Smooth muscle cell (in vitro differentiated cells): ENCODE results near the gene DIS3L2. TPM values are rescaled to one million over a fixed set of nuclear protein-coding genes. Genes with fewer than 3 reads are reported as not detected.

Experiments
- DNase-seq: peaks from one replicate; lab custom pipeline; 2025; ENCODE audit not compliant: unreplicated experiment; lab: John Stamatoyannopoulos, UW
- H2AFZ ChIP-seq: fragments of 200-600 bp; sonication (generic); 2 replicates; pipeline ENCODE4 v1.6.0; 2016; ENCODE audit warnings: antibody characterized with exemption, low read depth, mild to moderate bottlenecking
- H3F3A ChIP-seq: fragments of 200-600 bp; sonication (generic); 2 replicates; pipeline ENCODE4 v1.6.0; 2017; ENCODE audit warnings: antibody characterized with exemption, low read depth
- H3K27ac ChIP-seq: fragments of 200-600 bp; sonication (generic); 2 replicates; pipeline ENCODE4 v1.5.1; 2016; ENCODE audit warnings: low read depth, mild to moderate bottlenecking
- H3K27me3 ChIP-seq: fragments of 200-600 bp; sonication (generic); 2 replicates; pipeline ENCODE4 v1.6.1; 2016; ENCODE audit warnings: low read depth, mild to moderate bottlenecking
- H3K36me3 ChIP-seq: fragments of 200-600 bp; sonication (generic); 2 replicates; pipeline ENCODE4 v1.5.1; 2016; ENCODE audit warnings: low read depth
- H3K4me1 ChIP-seq: fragments of 200-600 bp; sonication (generic); 2 replicates; pipeline ENCODE4 v1.5.1; 2016; ENCODE audit warnings: low read depth
- H3K4me2 ChIP-seq: fragments of 200-600 bp; sonication (generic); 2 replicates; pipeline ENCODE4 v1.6.0; 2016; ENCODE audit warnings: mild to moderate bottlenecking
- H3K4me3 ChIP-seq: fragments of 200-600 bp; sonication (generic); 2 replicates; pipeline ENCODE4 v1.5.1; 2016; ENCODE audit warnings: mild to moderate bottlenecking
- H3K79me2 ChIP-seq: fragments of 200-600 bp; sonication (generic); 2 replicates; pipeline ENCODE4 v1.6.0; 2016; ENCODE audit warnings: low read depth, mild to moderate bottlenecking
- H3K9ac ChIP-seq: fragments of 200-600 bp; sonication (generic); 2 replicates; pipeline ENCODE4 v1.6.0; 2016; ENCODE audit warnings: low read depth
- H3K9me3 ChIP-seq: fragments of 200-600 bp; sonication (generic); replicated peaks from 2 replicates; pipeline ENCODE4 v1.5.1; 2016; ENCODE audit warnings: low read depth
- H4K20me1 ChIP-seq: fragments of 200-600 bp; sonication (generic); 2 replicates; pipeline ENCODE4 v1.6.0; 2016; ENCODE audit warnings: low read depth
- CTCF ChIP-seq: fragments of 200-600 bp; sonication (generic); IDR thresholded peaks from 2 replicates; pipeline ENCODE4 v1.5.1; 2017; ENCODE audit warnings: borderline replicate concordance, mild to moderate bottlenecking, antibody characterized with exemption; ENCODE audit not compliant: insufficient read depth, poor library complexity, severe bottlenecking
- WGBS: methylation state at CpG from one replicate; pipeline ENCODE4 v1.1.7; 2016; ENCODE audit warnings: low lambda C conversion rate; 5-methylcytosine and 5-hydroxymethylcytosine counted together
- polyA plus RNA-seq: library from polyadenylated mRNA; unstranded; fragments of >200 nt; fragmentation: Nextera tagmentation; extraction: Ambion mirVana; gene quantifications from 2 replicates; pipeline ENCODE4 v1.2.1, GENCODE V29; 2016
- total RNA-seq: library from RNA; depleted of rRNA; stranded (reverse); fragments of >200 nt; gene quantifications from 2 replicates; pipeline ENCODE4 v1.2.3, GENCODE V29; 2014

DIS3L2 gene
- total and polyA plus RNA-seq, 2 experiments from 2014 or later: 11.4 to 25.2 TPM

- no peak for DNase-seq
- Histone ChIP-seq H3K36me3 (no peaks in the 10 kb centered on the region), H3K4me2 (no peak overlapping the region), H3K27ac (no peak overlapping the region), H3K27me3 (no peaks in the 10 kb centered on the region), H3K4me1 (no peaks in the 10 kb centered on the region), H3K9me3 (no peaks in the 10 kb centered on the region), H2AFZ (no peak overlapping the region), H4K20me1 (no peaks in the 10 kb centered on the region), H3K9ac (no peak overlapping the region), H3F3A (no peaks in the 10 kb centered on the region), H3K79me2 (no peaks in the 10 kb centered on the region), H3K4me3 (no peak overlapping the region)
- 90% methylated on average over 7 of the region's 7 CpGs for WGBS
- no peak for TF ChIP-seq CTCF
Measured at GRCh38 chr2:232269867-232270266, 308.4 kb downstream of the DIS3L2 start.

GRCh38 chr2:232273903-232274643 lies 312.6 kb downstream of the DIS3L2 start:
- DNase-seq: no peak
- Histone ChIP-seq H3K9me3 (no peaks in the 10 kb centered on the region), H2AFZ (no peak overlapping the region), H3K36me3 (no peaks in the 10 kb centered on the region), H3K4me3 (no peak overlapping the region), H3K27me3 (no peaks in the 10 kb centered on the region), H3K9ac (no peak overlapping the region), H4K20me1 (no peaks in the 10 kb centered on the region), H3K4me1 (no peaks in the 10 kb centered on the region), H3K4me2 (no peak overlapping the region), H3K27ac (no peak overlapping the region), H3F3A (no peaks in the 10 kb centered on the region), H3K79me2 (no peaks in the 10 kb centered on the region)
- no peak for TF ChIP-seq CTCF
- 93% methylated on average over 9 of the region's 9 CpGs for WGBS

GRCh38 chr2:232275670-232276069 lies 314.2 kb downstream of the DIS3L2 start:
- Histone ChIP-seq H3K4me3 (no peak overlapping the region), H2AFZ (no peak overlapping the region), H3K27me3 (no peaks in the 10 kb centered on the region), H3K27ac (no peak overlapping the region), H3F3A (no peaks in the 10 kb centered on the region), H3K79me2 (no peaks in the 10 kb centered on the region), H3K9ac (no peak overlapping the region), H3K9me3 (no peaks in the 10 kb centered on the region), H3K4me2 (no peak overlapping the region), H4K20me1 (no peaks in the 10 kb centered on the region), H3K4me1 (no peaks in the 10 kb centered on the region), H3K36me3 (no peaks in the 10 kb centered on the region)
- 94% methylated on average over 5 of the region's 5 CpGs for WGBS
- no peak for DNase-seq
- no peak for TF ChIP-seq CTCF
